ENCODE measurements around the gene AKAP6. TPM values are rescaled to one million over a fixed set of nuclear protein-coding genes. Genes with fewer than 3 reads are reported as not detected.

AKAP6 gene
- total and polyA plus RNA-seq, 2 of the 8 experiments (the other 6 are each of a cell fraction or from before 2014, with no cell fraction given), result 0.09 to 0.89 TPM

DNA sequence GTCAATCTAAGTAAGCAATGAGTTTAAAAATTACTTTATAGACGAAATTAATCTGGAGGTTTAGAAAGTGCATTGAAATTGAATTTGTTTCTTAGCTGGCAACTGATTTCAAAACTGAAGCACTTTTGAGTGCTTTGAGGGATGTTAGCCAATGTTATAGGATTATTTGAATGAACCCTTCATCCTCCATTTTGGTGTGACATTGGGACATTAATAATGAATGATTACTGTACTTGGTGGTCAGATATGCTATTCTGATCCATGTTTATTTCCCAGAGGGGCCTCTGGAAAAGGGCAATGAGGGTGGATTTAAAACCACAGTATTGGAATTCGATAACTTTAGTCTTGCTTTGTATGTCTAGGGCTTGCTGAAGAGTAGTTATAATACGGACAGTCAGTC lies 183.2 kb downstream of the AKAP6 start:
- CTCF ChIA-PET (ENCODE audit: partially characterized antibody), result interaction anchor here (1.1 to 2.0 kb wide), 3 partner anchors 12 to 39 kb away, joined by 3 to 5 read pairs (median 4); no protein-coding TSS in a partner anchor

More for the DNA sequence above, 183.2 kb downstream of the AKAP6 start:
- Histone ChIP-seq H3K4me2 (ENCODE audit: insufficient read depth in 1 of 2, low read depth in 2 of 2, low read length in 2 of 2) (no peak overlapping the region), H2BK12ac (ENCODE audit: low read depth, low read length) (no peak overlapping the region), H2BK15ac (ENCODE audit: low read length) (no peak overlapping the region), H3K4me3 (ENCODE audit: extremely low read depth in 1 of 4, insufficient read depth in 2 of 4, low read depth in 3 of 4, low read length in 4 of 4) (no peak overlapping the region), H3K36me3 (ENCODE audit: control insufficient read depth in 2 of 4, insufficient read depth in 4 of 4, low read length in 3 of 4) (no peaks in the 10 kb centered on the region), H3K14ac (ENCODE audit: insufficient read length) (no peak overlapping the region), H2AK5ac (ENCODE audit: low read depth, low read length) (no peak overlapping the region), H3K79me2 (ENCODE audit: control insufficient read depth in 1 of 2, insufficient read depth in 2 of 2, low read length in 2 of 2) (no peaks in the 10 kb centered on the region), H2BK20ac (ENCODE audit: low read length) (no peak overlapping the region), H3K4ac (replicated peaks; ENCODE audit: insufficient read length, low read depth, low read length) (no peak overlapping the region), H2AFZ (ENCODE audit: low read length) (no peak overlapping the region), H4K8ac (ENCODE audit: extremely low read depth, insufficient read depth, low read length) (no peak overlapping the region), H3K9me3 (ENCODE audit: insufficient read depth in 2 of 2, low read depth in 1 of 2, low read length in 1 of 2) (peaks cover 2 to 7% of the 10 kb centered on the region in 2 experiments; a peak in 2 of 4 replicates), H3K23ac (ENCODE audit: insufficient read length) (no peak overlapping the region), H2BK120ac (replicated peaks; ENCODE audit: low read depth, low read length) (no peak overlapping the region), H4K5ac (ENCODE audit: insufficient read length, low read depth, low read length) (no peak overlapping the region), H3K27ac (ENCODE audit: low read depth, low read length) (no peak overlapping the region), H3K79me1 (ENCODE audit: low read depth, low read length) (no peaks in the 10 kb centered on the region), H3K23me2 (ENCODE audit: low read depth, low read length) (no peaks in the 10 kb centered on the region), H4K20me1 (replicated peaks in 1 of 2; ENCODE audit: control insufficient read depth in 1 of 2, insufficient read depth in 2 of 2, low read length in 2 of 2) (no peaks in the 10 kb centered on the region), H2BK5ac (ENCODE audit: low read depth, low read length) (no peak overlapping the region), H3K18ac (ENCODE audit: extremely low read depth, low read length) (no peak overlapping the region), H3K56ac (replicated peaks; ENCODE audit: insufficient read length, low read depth, low read length) (no peak overlapping the region), H3K9ac (replicated peaks in 1 of 4; ENCODE audit: extremely low read depth in 1 of 4, low read depth in 3 of 4, low read length in 3 of 4) (no peak overlapping the region), H4K91ac (replicated peaks; ENCODE audit: insufficient read length, low read length) (no peak overlapping the region), H3K27me3 (replicated peaks in 1 of 4; ENCODE audit: control insufficient read depth in 3 of 4, extremely low read depth in 1 of 4, insufficient read depth in 3 of 4, low read length in 3 of 4) (no peaks in the 10 kb centered on the region), H3K4me1 (replicated peaks in 1 of 4; ENCODE audit: control insufficient read depth in 3 of 4, insufficient read depth in 4 of 4, low read length in 3 of 4) (no peaks in the 10 kb centered on the region)
- FAIRE-seq (no peak), DNase-seq (ENCODE audit: low read depth in 1 of 2, low spot score in 2 of 2) (no peak)
- POLR2A ChIA-PET (ENCODE audit: partially characterized antibody), result no interaction called here
- no peak for TF ChIP-seq CHD1 (IDR thresholded peaks at IDR 0.05; ENCODE audit: low read depth, low read length)
- TF ChIP-seq EGR1 (IDR thresholded peaks at IDR 0.05; ENCODE audit: borderline replicate concordance, low read depth, low read length), result no peak
- WGBS, 2 experiments (ENCODE audit: extremely low coverage in 1 of 2, insufficient coverage in 1 of 2, insufficient read length in 1 of 2, insufficient replicate concordance in 2 of 2, low coverage in 1 of 2, low lambda C conversion rate in 2 of 2, missing lambda C conversion rate in 1 of 2), result 92% methylated on average over 3 of the region's 3 CpGs; no CpG with 5 or more reads in 1 of the 2 experiments
